ENCODE data around the gene SMIM13. TPM values are rescaled to one million over a fixed set of nuclear protein-coding genes. Genes with fewer than 3 reads are reported as not detected.

The SMIM13 gene
- polyA plus RNA-seq (2011; rRNA removed) (8.0 and 9.0 TPM in 2 replicates), polyA minus RNA-seq (2011; rRNA and poly(A)+ RNA removed) (4.3 and 8.5 TPM in 2 replicates)

DNA sequence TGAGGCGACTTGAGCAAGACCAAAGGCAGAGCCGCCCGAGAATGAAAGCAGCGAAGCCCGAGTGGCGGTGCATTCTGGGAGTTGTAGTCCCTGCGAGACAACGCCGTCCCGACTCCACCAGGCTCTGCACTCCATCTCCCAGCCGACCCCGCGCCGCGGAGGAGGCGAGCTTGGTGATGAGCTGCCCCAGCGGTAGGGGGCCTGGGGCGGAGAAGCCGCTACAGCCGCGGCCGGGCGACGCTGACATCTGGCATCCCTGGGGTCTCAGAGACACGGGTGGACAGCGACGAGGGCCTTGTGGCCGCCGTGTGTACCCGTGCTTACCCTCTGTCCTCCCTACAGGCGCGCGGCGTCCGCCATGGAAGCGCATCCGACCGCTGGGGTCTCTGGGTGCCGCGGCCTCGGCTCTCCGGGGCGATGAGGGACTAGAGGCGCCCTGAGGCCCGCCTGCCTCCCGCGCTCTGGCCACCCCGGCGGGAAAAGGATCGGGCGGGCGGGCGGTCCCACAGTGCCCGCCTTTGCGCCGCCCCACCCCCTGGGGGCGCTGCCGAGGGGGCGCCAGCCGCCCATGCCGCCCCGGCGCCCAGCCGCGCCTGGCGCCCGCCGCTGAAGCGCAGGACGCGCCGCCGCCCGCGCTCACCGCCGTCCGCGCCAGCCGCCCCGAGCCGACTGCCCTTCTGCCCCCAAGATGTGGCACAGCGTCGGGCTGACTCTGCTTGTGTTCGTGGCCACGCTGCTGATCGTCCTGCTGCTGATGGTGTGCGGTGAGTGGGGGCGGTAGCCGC lies at the start of gene SMIM13:
SMIM13 (plus strand) TSS at position 209 of the 785 bp plus-strand sequence; CDS start at position 689, 480 bp downstream.
- Histone ChIP-seq H3K27ac (ENCODE audit: low read depth, low read length) (peak within 1 kb of the TSS; percentile 93), H3K9me3 (ENCODE audit: control insufficient read depth, insufficient read depth, low read length) (no peaks in the 10 kb centered on the region), H3K27me3 (ENCODE audit: control insufficient read depth, insufficient read depth, low read length) (no peaks in the 10 kb centered on the region), H3K4me3 (ENCODE audit: low read depth, low read length) (peak within 1 kb of the TSS; percentile 99)
- peak; percentile 96 for DNase-seq (ENCODE audit: low read depth, low spot score)
- ChIA-PET POLR2A (interaction anchor here (0.7 kb wide), 1 partner anchor 1981 kb away, joined by 4 read pairs; no protein-coding TSS in a partner anchor), CTCF (interaction anchor here (0.5 to 2.8 kb wide), 11 partner anchors 12 to 1007 kb away, joined by 3 to 28 read pairs (median 4); no protein-coding TSS in a partner anchor)
- TF ChIP-seq, protein P1, sequence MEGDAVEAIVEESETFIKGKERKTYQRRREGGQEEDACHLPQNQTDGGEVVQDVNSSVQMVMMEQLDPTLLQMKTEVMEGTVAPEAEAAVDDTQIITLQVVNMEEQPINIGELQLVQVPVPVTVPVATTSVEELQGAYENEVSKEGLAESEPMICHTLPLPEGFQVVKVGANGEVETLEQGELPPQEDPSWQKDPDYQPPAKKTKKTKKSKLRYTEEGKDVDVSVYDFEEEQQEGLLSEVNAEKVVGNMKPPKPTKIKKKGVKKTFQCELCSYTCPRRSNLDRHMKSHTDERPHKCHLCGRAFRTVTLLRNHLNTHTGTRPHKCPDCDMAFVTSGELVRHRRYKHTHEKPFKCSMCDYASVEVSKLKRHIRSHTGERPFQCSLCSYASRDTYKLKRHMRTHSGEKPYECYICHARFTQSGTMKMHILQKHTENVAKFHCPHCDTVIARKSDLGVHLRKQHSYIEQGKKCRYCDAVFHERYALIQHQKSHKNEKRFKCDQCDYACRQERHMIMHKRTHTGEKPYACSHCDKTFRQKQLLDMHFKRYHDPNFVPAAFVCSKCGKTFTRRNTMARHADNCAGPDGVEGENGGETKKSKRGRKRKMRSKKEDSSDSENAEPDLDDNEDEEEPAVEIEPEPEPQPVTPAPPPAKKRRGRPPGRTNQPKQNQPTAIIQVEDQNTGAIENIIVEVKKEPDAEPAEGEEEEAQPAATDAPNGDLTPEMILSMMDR (IDR thresholded peaks at IDR 0.05; ENCODE audit: low read depth, low read length), result peak; percentile 30; the same call in 1 of the 2 replicates

DNA sequence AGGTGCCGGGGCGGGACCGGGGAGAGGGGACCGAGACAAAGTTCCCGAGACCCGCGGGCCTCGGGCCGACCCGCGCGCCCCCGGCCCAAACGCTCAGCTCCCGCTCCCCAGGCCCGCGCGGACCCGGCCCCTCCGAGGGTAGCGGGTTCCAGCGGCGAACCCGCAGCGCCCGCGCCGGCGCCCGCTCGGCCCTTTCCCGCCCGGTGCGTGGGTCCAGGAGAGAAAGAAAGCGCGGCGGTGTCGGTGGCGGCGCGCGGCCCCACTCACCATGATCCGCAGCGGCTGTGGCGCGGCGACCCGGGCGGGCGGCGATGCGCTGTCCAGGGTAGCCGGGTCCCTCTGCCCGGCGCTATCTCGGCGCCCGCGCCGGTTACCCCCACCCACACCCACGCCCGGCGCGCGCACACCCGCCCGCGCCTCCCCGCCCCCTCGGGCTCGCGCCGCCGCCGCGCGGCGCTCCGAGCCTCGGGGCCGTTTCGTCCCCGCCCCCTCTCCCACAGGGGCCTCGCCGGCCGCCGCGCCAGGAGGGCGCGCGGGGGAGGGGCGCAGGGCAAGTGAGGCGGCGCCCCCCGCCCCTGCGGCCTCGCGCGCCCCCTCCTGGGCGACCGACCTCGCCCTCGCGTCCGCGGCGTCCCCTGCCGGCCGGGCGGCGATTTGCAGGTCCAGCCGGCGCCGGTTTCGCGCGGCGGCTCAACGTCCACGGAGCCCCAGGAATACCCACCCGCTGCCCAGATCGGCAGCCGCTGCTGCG lies 49.5 kb upstream of the SMIM13 start, which contains the start of gene ELOVL2:
ELOVL2 (minus strand) TSS at position 345 of the 751 bp plus-strand sequence; CDS start at position 270, 75 bp downstream.
- CTCF ChIA-PET, result interaction anchor here (0.6 to 1.2 kb wide), 3 partner anchors 10 to 453 kb away, joined by 3 to 4 read pairs (median 3); no protein-coding TSS in a partner anchor
- H3K27me3 ChIP-seq (ENCODE audit: control insufficient read depth, insufficient read depth, low read length), result peaks cover 28% of the 10 kb centered on the region
- POLR2A ChIA-PET, result interaction anchor here (1.1 kb wide), 1 partner anchor 10 kb away, joined by 3 read pairs; no protein-coding TSS in a partner anchor
- H3K4me3 ChIP-seq (ENCODE audit: low read depth, low read length), result peak within 1 kb of the TSS; percentile 59
- peaks cover 6% of the 10 kb centered on the region; the same call in 1 of the 2 replicates for H3K9me3 ChIP-seq (ENCODE audit: control insufficient read depth, insufficient read depth, low read length)
- no peak for DNase-seq (ENCODE audit: low read depth, low spot score)
- H3K27ac ChIP-seq (ENCODE audit: low read depth, low read length), result no peak within 1 kb of the TSS
- TF ChIP-seq, protein P1 (IDR thresholded peaks at IDR 0.05; ENCODE audit: low read depth, low read length), result peak; percentile 59

DNA sequence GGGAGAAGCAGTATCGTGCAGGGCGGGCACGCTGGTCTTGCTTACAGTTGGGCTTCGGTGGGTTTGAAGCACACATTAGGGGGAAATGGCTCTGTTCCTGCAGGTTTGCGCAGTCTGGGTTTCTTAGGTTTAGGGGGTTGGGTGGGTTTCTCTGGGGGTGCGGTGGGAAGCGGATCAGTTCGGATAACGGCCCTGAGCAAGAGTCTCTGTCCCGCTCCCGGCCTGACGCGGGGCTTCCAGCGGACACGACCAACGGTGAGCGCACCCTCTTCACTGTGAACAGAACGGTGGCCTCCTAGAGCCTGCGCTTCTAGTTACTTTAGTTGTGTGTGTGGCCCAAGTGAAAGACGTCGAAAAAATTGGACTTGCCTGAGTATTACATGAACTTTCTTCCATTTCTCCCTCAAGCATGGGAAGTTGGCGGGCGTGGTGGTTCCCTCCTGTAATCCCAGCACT lies 48.9 kb upstream of the SMIM13 start:
- POLR2A ChIA-PET, result no interaction called here
- no peak for DNase-seq (ENCODE audit: low read depth, low spot score)
- Histone ChIP-seq H3K4me3 (ENCODE audit: low read depth, low read length) (peak overlapping the region; percentile 59), H3K27me3 (ENCODE audit: control insufficient read depth, insufficient read depth, low read length) (peaks cover 28% of the 10 kb centered on the region), H3K27ac (ENCODE audit: low read depth, low read length) (no peak overlapping the region), H3K9me3 (ENCODE audit: control insufficient read depth, insufficient read depth, low read length) (peaks cover 6% of the 10 kb centered on the region; the same call in 1 of the 2 replicates)
- TF ChIP-seq, protein P1 (IDR thresholded peaks at IDR 0.05; ENCODE audit: low read depth, low read length), result no peak
- CTCF ChIA-PET, result interaction anchor here (0.9 to 2.3 kb wide), 2 partner anchors 56 to 90 kb away, joined by 4 to 10 read pairs; no protein-coding TSS in a partner anchor

DNA sequence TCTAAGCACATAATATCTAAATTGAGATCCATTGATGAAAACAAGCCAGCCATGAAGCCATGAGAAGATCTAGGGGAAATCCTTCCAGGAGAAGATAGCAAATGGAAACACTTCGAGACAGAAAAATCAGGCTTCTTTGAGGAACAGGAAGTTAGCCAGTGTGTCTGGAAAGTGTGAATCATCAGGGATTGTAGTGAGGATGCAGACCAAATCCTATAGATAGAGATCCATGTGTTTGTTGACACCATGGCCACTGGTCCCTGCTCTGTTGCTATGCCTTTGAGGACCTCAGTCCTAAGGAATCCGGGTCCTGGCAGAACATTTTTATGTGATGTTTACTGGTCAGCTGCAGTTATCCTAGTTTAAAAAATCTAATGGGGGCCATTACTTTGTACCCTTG lies 42.9 kb upstream of the SMIM13 start:
- ChIA-PET POLR2A (no interaction called here), CTCF (no interaction called here)
- no peaks in the 10 kb centered on the region for H3K9me3 ChIP-seq (ENCODE audit: control insufficient read depth, insufficient read depth, low read length)
- no peak overlapping the region for H3K4me3 ChIP-seq (ENCODE audit: low read depth, low read length)
- TF ChIP-seq, protein P1 (IDR thresholded peaks at IDR 0.05; ENCODE audit: low read depth, low read length), result no peak
- peaks cover 8% of the 10 kb centered on the region for H3K27me3 ChIP-seq (ENCODE audit: control insufficient read depth, insufficient read depth, low read length)
- DNase-seq (ENCODE audit: low read depth, low spot score), result no peak
- no peak overlapping the region for H3K27ac ChIP-seq (ENCODE audit: low read depth, low read length)
